GM21526 (cell line): ENCODE results near the gene CEP85L.

ENCODE experiments used
- ATAC-seq: cut with Tn5 transposase; IDR thresholded peaks from one replicate; pipeline ENCODE4 v1.9.1; 2021; ENCODE audit warnings: moderate library complexity; ENCODE audit not compliant: unreplicated experiment, low FRiP score

The CEP85L gene

DNA sequence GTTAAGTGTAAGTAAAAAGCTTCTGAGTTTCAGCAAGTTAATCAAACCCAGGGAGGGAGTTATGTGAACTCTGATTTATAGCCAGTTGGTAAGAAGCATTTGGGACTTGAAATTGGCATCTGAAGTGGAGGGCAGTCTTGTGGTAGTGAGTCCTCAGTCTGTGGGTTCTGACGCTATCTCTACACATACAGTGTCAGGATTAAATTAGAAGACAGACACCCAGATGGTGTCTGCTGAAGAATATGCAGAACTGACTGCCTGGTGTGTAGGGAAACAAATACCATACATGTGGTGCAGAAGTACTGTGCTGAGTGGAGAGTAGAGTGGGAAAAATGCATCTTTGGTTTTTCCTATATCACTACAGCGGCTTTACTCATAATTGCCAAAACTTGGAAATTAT lies 146.8 kb downstream of the CEP85L start:
- no peak for ATAC-seq

DNA sequence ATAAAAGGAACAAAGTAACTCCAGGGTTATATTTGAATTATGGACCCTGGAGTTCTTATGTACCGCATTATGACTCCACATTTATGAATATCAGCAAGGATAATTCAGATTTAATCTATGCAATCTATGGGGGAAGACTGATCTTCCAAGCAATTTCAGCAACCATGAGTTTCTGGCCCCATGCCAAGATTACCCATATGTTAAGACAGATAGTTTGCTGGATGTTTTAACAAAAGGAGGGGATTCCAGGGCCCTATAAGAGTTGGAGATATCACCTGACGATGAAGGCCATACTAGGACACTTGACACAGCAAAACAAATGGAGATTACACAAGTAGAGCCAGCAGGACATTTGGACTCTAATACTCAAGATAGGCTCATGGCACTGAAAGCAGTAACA lies 149.2 kb downstream of the CEP85L start:
- no peak for ATAC-seq

DNA sequence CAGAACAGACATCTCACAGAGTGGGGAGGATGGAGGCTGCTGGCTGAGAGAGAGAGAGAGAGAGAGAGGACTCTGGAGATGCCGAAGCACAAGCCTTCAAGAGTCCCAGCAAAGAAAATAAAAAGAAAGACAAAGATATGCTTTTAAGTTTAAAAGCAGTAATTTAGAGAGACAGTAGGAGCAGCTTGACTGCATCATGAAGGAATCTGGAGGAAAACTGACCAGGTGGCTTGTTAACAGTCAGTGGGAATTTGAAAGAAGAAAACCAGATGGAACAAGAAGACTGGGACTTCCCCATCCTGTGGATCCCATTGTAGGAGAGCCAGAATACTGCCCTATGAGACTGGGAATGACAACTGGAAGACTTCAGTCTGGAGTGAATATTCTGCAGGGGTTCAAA lies 149.6 kb downstream of the CEP85L start:
- ATAC-seq = no peak

DNA sequence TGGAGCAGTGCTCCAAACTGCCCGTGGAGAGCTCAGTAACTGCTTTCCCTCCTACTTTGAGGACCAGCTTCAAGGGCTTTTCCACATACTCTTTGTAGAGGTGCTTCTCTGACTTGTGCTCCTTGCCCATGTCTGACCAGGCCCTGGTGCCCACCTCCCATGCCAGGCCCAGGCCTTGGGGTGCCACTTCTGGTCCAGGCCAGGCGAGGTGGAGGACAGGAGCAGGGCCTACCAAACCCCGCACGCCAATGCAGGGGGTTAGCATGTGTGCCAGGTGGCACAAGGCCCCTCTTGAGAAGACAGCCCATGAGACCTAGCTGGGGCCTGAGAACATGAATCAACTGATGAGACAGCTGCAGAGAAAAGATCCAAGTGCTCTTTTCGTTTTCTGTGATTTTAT lies 150.3 kb downstream of the CEP85L start:
- no peak for ATAC-seq

DNA sequence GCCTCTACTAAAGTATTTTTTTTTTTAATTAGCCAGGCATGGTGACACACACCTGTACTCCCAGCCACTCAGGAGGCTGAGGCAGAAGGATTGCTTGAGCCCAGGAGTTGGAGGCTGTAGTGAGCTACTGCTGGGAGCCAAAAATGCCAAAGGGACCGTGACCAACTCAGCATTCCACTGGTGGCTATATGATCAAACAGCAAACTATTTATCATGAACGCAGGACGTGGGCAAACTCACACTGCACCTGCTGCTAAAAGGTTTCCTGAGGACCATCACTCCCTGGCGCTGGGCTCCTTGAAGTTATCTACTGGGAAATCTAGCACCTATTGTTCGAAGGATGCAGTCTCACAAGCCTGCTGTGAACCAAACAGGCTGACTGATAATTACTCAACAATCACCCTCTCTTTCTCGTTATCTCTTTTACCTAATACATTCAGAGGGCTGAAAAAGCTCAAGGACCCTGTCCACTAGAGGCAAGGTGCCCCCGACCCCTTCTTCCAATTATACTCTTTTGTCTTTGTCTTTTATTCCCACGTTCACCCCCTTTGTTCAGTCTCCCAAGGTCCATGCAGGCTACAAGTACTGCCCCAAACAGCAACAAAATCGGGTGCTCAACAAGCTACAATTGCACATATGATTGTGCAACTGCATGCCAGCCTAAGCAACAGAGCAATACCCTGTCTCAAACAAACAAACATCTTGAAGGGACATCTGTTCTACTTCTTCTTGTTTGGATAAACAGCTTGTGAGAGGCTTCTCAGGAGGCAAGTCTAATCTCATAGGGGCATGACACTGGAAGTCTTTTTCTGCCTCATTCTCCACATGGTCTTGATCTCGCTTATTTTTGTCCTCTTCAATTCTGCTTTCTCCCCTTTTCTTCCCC lies 151.0 kb downstream of the CEP85L start:
- no peak for ATAC-seq

DNA sequence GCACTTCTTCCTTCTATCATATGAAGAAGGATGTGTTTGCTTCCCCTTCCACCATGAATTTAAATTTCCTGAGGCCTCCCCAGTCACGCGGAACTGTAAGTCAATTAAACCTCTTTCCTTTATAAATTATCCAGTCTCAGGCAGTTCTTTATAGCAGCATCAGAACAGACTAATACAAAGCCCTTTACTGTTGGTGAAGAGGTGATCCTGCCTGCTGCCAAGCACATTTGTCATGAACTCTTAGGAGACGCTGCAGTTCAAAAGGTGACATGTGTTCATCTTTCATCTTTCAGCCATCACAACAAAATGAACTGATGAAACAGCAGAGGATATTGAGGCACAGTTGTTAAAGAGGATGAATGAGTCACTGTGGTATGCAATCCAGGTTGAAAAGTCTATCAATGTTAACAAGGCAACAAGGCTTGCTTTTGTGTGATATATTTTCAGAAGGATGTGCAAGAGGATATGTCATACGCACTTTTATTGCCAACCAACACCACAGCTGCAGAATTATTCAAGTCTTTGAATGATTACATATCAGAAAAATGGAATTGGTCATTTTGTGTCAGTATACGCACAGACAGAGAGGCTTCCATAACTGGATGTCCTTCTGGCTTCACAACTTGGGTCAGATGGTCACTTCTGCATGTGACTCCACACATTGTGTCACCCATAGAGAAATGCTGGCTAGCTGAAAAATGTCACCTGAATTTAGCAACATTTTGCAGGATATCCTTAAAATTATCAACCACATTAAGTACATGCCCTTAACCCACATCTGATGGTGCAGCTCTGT lies 155.7 kb downstream of the CEP85L start:
- ATAC-seq = no peak

DNA sequence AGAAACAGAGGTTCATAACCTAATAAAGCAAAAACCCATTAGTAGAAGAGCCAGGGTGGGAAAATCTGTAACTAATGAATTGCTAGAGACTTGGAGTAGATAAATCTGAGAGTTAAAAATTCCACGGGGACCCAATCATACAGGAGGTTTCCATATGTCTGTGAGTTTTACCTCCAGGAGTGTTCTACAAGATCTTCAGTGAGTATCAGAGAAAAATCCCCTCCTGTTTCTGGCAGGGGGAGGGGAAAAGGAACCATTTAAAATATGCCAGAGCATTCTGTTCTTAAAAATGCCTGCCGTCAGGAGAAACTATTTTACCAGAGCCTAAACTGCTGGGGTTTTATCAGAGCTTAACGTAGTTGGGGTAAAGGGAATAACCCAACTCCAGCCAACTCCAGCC lies 157.3 kb downstream of the CEP85L start:
- ATAC-seq = no peak

DNA sequence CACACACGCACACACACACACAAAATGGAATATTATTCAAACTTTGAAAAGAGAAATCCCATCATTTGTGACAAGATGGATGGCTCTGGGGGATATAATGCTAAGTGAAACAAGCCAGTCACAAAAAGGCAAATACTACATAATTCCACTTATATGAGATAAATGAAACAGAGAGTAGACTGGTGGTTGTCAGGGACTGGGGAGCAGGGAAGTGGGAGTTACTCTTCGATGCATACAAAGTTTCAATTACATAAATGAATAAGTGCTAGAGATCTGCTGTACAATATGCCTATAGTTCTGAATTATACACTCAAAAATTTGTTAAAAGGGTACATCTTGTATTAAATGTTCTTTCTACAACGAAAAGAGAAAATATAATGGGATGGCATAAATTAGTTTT lies 161.4 kb downstream of the CEP85L start:
- no peak for ATAC-seq

DNA sequence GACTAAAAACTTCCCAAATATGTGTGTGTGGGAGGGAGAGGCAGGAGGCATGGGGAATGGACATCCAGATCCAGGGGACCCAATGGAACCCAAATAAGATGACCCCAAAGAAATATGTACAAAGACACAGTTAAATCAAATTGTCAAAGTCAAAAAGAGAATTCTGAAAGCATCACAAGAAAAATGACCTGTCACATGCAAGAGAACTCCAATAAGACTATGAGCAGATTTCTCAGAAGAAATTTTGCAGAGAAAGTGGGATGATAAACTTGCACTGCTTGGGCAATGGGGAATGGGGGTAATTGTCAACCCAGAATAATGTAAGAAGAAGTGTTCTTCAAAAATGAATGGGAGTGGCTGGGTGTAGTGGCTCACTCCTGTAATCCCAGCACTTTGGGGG lies 162.8 kb downstream of the CEP85L start:
- no peak for ATAC-seq

DNA sequence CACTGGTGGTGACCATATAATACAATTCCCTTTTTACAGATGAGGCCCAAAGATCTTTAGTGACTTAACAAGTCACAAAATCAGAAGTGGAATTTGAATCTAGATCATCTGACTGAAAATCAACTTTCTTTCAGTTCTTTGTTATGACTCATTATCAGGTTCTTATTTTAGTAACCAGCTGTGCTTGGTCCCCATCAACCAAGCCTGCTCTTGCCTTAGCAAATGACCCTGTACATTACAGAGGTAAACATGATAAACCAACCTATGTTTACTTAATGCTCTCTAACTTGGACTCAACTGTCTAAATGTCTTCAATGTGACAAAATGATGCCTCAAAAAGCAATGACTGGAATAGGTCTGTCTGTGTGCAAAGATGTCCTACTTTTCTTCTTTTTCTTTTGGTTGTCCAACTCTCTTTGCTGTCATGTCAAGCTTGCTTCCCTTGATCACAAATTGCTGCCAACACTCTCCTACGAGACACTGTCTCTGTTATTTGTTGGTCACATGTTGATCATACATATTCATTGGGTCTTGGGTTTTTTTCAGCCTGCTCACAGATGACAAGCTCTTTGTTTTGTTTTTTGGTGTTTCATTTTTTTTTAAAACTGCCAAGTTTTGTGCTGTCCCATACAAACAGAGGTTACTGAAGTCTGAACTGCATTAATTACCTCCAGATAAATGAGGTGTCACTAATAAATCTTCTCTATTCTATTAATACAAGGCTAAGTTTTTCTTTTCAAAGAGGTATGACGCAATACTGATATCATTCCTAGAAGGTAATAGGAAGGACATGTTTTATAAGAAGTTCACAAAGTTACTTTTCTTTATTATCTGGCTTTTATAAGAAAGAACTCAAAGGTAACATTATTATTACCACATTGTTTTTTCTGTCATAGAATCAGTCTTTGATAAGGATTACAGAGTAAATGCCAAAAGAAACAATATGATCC lies 165.5 kb downstream of the CEP85L start:
- peak; percentile 96 for ATAC-seq

DNA sequence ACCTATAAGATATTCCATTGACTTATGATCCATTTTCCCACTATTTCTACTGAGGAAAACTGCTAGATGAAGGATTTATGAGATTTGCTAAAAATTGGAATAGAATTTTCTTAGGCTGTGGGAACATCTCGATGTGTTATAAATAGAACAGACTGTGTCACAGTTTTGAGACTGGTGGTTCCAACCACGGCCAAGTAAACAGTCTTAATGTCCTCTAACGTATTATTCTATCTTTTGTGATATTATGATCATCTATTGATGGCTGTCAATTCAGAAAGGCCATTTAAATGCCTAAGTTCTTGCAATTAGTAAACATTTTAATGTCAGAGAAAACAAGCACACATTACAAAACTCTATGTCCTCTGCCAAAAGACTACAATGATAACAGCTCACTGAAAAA lies 174.8 kb downstream of the CEP85L start:
- no peak for ATAC-seq

DNA sequence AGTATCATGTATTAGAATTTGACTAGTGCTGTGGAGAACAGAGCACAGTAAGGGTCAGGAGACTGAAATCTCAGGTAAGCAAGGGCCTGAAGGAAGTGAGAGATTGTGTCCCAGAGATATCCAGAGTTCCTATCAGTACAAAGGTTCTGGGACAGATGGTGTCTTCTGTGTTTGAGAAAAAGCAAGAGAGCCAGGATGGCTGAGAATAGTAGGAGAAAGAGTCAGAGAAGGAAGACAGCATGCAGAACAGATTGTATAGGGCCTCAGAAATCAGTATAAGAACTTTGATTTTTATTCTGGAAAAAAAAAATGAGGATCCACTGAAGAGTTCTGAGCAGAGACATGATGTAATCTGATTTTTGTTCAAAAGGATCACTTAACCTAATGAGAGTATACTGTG lies 178.1 kb downstream of the CEP85L start:
- no peak for ATAC-seq

DNA sequence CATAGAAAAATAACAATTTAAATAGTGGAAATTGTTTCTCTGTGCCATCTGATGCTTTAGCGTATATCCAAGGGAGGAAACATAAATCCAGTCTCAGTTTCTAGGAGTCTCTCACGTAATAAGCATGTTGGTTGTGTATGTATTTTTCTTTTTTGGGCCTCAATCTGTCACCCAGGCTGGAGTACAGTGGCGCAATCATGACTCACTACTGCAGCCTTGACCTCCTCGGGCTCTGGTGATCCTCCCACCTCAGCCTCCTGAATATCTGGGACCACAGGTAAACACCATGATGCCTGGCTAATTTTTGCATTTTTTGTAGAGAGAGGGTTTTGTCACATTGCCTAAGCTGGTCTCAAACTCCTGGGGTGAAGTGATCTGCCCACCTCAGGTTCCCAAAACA lies 181.9 kb downstream of the CEP85L start:
- ATAC-seq = no peak

DNA sequence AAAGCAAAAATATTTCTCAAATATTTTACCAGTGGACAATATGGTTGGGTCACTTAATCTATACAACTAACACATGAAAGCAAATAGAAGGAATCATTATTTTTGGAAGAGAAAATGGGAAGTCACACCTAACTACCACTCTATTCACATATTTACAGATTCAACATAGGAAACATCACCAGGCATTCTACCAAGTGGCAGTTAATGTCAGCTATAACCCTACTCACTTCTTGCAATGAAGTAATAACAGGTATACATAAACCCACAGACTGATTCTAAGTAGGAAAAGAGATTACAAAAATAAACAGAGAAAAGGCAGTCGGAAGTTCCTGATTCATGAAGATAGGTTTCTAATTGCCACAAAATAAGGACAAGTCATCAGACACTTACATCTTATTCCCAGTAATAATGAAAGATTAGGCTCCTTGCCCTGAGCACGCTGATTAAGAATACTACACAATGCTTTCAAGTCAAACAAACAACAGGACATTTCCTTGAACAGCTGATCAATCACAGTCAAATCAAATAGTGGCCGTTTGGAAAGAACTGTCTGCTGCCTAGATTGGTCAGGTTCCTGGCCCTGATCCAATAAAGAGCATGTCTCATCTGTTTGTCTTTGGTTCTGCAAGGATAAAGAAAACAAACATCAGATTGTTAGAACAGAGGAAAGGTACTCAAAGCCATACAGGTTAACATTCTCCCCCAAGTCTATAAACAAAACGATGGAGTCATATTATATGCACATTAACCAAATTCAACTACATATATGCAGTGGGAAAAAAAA lies 182.5 kb downstream of the CEP85L start:
- no peak for ATAC-seq

DNA sequence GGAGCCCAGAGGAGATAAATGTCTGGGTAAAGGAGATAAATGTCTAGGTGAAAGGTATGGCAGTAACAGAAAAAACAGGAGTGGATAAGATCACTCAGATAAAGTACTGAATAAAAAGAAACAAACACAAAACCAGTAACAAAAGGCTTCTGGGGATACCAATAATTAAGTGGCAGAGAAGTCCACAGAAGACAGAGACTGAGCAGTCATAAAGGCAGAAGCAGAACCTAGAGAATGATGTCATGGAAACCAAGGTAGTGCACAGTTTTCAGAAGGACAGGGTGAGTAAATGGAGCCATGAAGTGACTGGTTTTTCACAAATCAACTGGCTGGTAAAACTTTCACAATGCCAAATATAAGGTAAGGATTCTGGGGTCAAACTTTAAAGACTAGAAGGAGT lies 184.2 kb downstream of the CEP85L start:
- ATAC-seq = peak; percentile 90

DNA sequence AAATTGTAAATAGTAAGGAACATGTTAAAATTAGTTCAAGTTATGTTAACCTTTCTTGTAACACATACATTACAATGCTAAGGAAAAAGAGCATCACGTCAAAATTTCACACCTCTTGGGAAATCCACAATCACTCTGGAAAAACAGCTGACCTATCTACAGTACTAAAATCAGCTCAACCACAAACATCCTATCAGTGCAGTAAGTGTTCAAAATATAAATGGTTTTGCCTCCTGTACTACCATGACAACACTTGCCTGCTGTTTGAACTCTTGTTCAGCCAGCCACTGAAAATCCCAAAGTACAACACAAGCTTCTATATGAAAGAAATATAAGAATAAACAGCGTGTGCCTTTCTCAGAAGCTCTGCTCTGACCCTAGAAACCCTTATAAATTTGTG lies 186.8 kb downstream of the CEP85L start:
- ATAC-seq = no peak

DNA sequence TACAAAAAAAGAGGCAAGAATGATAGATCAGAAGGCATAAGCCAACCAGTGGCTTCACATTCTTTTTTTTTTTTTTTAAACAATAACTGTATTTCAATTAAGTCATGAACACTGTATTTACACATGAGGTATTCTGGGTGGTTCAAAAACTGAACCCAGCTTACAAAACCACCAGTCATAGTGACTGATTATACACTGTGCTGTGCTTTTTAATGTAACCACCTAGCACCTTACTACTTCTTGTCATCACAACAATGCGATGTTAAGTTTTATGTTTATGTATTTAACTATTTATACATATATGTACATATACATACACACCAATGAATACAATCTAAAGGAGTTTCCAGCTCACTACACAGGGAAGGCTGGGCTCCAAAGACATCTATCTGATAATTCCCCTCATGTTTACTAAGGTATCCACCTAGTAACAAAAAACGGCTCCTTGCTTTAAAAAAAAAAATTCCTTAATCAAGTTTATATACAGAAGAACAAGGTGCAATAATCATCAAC lies 190.4 kb downstream of the CEP85L start:
- ATAC-seq = no peak

DNA sequence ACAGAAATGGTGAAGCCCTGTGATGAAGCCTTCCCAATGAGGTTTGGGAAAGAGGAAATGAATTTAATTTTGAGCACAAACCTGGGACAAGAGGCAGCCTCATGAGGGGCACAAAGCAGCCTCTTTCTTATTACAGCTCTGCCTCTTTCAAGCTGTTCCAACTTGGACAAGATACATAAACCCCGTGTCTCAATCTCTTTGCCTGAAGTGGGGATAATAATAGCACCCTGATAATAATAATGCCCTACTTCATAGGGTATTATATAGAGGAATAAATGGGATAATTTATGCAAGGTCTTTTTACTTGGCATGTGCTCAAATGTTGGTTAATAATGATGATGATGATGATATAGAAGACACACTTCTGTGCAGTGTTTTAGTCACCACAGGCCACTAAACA lies 194.4 kb downstream of the CEP85L start:
- no peak for ATAC-seq

DNA sequence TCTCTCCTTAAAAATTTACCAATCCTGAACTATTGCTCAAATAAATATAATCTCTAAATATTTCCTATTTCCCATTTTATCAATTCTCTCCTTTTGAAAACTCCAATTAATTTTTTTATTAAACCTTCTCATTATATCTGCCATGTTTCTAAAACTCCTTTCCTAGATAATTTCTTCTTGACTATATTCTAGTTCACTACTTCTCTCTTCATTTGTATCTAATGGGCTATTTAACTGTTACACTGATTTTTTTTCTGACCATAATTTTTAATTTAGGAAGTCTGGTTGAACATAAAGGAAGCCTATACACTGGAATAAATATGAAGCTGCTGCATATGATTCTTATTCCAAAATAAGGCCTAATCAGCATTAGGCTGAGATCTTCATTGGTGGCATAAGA lies 199.6 kb downstream of the CEP85L start:
- no peak for ATAC-seq

DNA sequence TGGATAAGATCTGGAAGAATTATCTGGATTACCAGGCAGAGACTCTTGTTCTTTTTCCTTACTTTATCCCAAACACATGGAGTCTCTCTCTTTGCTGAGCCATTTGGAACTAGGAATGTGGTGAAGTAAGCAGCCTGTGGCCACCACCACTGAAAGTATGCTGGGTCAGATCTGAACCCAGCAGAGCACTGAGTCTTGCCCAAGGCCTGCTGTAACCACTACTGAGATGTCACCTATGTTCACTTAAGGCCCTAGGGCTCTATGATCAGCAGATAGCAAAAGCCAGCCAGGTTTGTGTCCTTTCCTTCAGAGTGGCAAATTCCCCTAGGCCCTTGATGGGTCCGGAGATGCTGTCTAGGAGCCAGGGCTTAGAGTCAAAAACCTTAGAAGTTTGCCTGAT lies 206.6 kb downstream of the CEP85L start:
- no peak for ATAC-seq
